Mesenchymal stem cell (in vitro differentiated cells and primary cell): ENCODE results near the gene MBD4.
"Not testable (repeated sequence)": the region's sequence is repeated elsewhere in the genome, so short reads cannot be mapped to it uniquely, and the experiment has no call there.

Source experiments
- DNase-seq: peaks from one replicate; pipeline ENCODE4 v3.0.0-alpha.2; 2013
- H2AFZ ChIP-seq: one replicate; pipeline ENCODE4 v1.6.1; 2013; ENCODE audit warnings: low read depth, mild to moderate bottlenecking, control low read depth, inconsistent platforms, low read length, moderate library complexity
- H2AK5ac ChIP-seq: 2 replicates; pipeline ENCODE4 v1.6.1; 2013; ENCODE audit warnings: low read length, moderate library complexity, mild to moderate bottlenecking, inconsistent platforms; ENCODE audit not compliant: severe bottlenecking
- H2BK120ac ChIP-seq: one replicate; pipeline ENCODE4 v1.6.1; 2013; ENCODE audit warnings: low read depth, mild to moderate bottlenecking, inconsistent platforms, low read length, moderate library complexity
- H2BK12ac ChIP-seq, 2 experiments: one replicate each; pipeline ENCODE4 v1.6.1; 2013; ENCODE audit warnings: inconsistent platforms in 2 of 2, low read length in 2 of 2, mild to moderate bottlenecking in 2 of 2, moderate library complexity in 2 of 2, control low read depth in 1 of 2
- H2BK15ac ChIP-seq: one replicate; pipeline ENCODE4 v1.6.1; 2013; ENCODE audit warnings: mild to moderate bottlenecking, low read depth, inconsistent platforms; ENCODE audit not compliant: poor library complexity, severe bottlenecking
- H2BK5ac ChIP-seq: 2 replicates; pipeline ENCODE4 v1.6.1; 2013; ENCODE audit warnings: low read depth, mild to moderate bottlenecking, low read length, control low read depth, inconsistent platforms; ENCODE audit not compliant: poor library complexity, severe bottlenecking
- H3K14ac ChIP-seq, 2 experiments: one replicate each; pipeline ENCODE4 v1.6.1; 2013; ENCODE audit warnings: inconsistent platforms in 2 of 2, low read length in 2 of 2, control low read depth in 1 of 2, mild to moderate bottlenecking in 1 of 2, moderate library complexity in 1 of 2
- H3K18ac ChIP-seq, 2 experiments: one replicate each; pipeline ENCODE4 v1.6.1; 2013; ENCODE audit warnings: inconsistent platforms in 2 of 2, low read length in 2 of 2, control low read depth in 1 of 2, low read depth in 1 of 2, mild to moderate bottlenecking in 1 of 2
- H3K23ac ChIP-seq, 2 experiments: one replicate each; pipeline ENCODE4 v1.6.1; 2013; ENCODE audit warnings: inconsistent platforms in 2 of 2, low read length in 2 of 2, mild to moderate bottlenecking in 2 of 2, moderate library complexity in 2 of 2, control low read depth in 1 of 2
- H3K27ac ChIP-seq: 2 replicates; pipeline ENCODE4 v1.5.1; 2013; ENCODE audit warnings: mild to moderate bottlenecking, moderate library complexity, low read length, control low read depth, inconsistent platforms; ENCODE audit not compliant: poor library complexity, severe bottlenecking
- H3K27me3 ChIP-seq, 2 experiments: 2 replicates each; pipeline versions ENCODE4 v1.6.1 to v1.7.0; 2013; ENCODE audit warnings: low read length in 2 of 2, mild to moderate bottlenecking in 2 of 2, moderate library complexity in 2 of 2, control low read depth in 1 of 2, inconsistent platforms in 1 of 2; ENCODE audit not compliant: control insufficient read depth in 1 of 2, insufficient read depth in 1 of 2
- H3K36me3 ChIP-seq, 2 experiments: 2 replicates each; pipeline versions ENCODE4 v1.6.1 to v1.7.0; 2013; ENCODE audit warnings: low read length in 2 of 2, control low read depth in 1 of 2, inconsistent platforms in 1 of 2, low read depth in 1 of 2, mild to moderate bottlenecking in 1 of 2; ENCODE audit not compliant: insufficient read depth in 2 of 2, control insufficient read depth in 1 of 2
- H3K4ac ChIP-seq, 2 experiments: one replicate each; pipeline ENCODE4 v1.6.1; 2013; ENCODE audit warnings: inconsistent platforms in 2 of 2, low read length in 2 of 2, mild to moderate bottlenecking in 2 of 2, moderate library complexity in 2 of 2, control low read depth in 1 of 2, low read depth in 1 of 2
- H3K4me1 ChIP-seq: 2 replicates; pipeline ENCODE4 v1.6.1; 2013; ENCODE audit warnings: low read depth, low read length, control low read depth; ENCODE audit not compliant: control insufficient read depth, insufficient read depth
- H3K4me2 ChIP-seq: 2 replicates; pipeline ENCODE4 v1.6.1; 2013; ENCODE audit warnings: low read length, mild to moderate bottlenecking, inconsistent platforms; ENCODE audit not compliant: poor library complexity, severe bottlenecking
- H3K4me3 ChIP-seq, 2 experiments: 2 replicates each; pipeline versions ENCODE4 v1.5.1 to v1.7.0; 2013; ENCODE audit warnings: low read length in 2 of 2, mild to moderate bottlenecking in 2 of 2, control low read depth in 1 of 2, low read depth in 1 of 2; ENCODE audit not compliant: insufficient read depth in 1 of 2
- H3K79me1 ChIP-seq: replicated peaks from 2 replicates; pipeline ENCODE4 v1.6.1; 2013; ENCODE audit warnings: mild to moderate bottlenecking, control low read depth, low read length, inconsistent platforms; ENCODE audit not compliant: poor library complexity, severe bottlenecking
- H3K9ac ChIP-seq: 2 replicates; pipeline ENCODE4 v1.7.0; 2013; ENCODE audit warnings: mild to moderate bottlenecking, low read length, moderate library complexity
- H3K9me3 ChIP-seq: 2 replicates; pipeline ENCODE4 v1.7.0; 2013; ENCODE audit warnings: mild to moderate bottlenecking, low read length; ENCODE audit not compliant: control insufficient read depth
- H4K8ac ChIP-seq: one replicate; pipeline ENCODE4 v1.6.1; 2013; ENCODE audit warnings: inconsistent platforms, mild to moderate bottlenecking, low read length, moderate library complexity
- H4K91ac ChIP-seq: one replicate; pipeline ENCODE4 v1.6.1; 2013; ENCODE audit warnings: mild to moderate bottlenecking, low read length, inconsistent platforms
- WGBS: methylation state at CpG from one replicate; pipeline ENCODE4 v1.1.7; 2013; ENCODE audit warnings: mixed read lengths; 5-methylcytosine and 5-hydroxymethylcytosine counted together

The MBD4 gene

GRCh38 chr3:129482721-129483120, 43.0 kb upstream of the MBD4 start:
- H3K4me2 ChIP-seq, result no peak overlapping the region
- no peak overlapping the region for H4K8ac ChIP-seq
- H3K36me3 ChIP-seq, result peaks cover 44 to 47% of the 10 kb centered on the region in 2 experiments
- H2BK120ac ChIP-seq, result no peak overlapping the region
- H3K23ac ChIP-seq, result no peak overlapping the region
- 79% methylated on average over 1 of the region's 1 CpG for WGBS
- no peak overlapping the region for H4K91ac ChIP-seq
- no peak for DNase-seq
- H3K14ac ChIP-seq, result no peak overlapping the region
- no peak overlapping the region for H3K4me3 ChIP-seq
- no peak overlapping the region for H2AK5ac ChIP-seq
- no peak overlapping the region for H2BK5ac ChIP-seq
- H3K9ac ChIP-seq, result peak overlapping the region; percentile 80
- no peaks in the 10 kb centered on the region for H3K9me3 ChIP-seq
- no peak overlapping the region for H3K4ac ChIP-seq
- no peaks in the 10 kb centered on the region for H3K27me3 ChIP-seq
- no peak overlapping the region for H2BK15ac ChIP-seq
- peaks cover 10% of the 10 kb centered on the region for H3K4me1 ChIP-seq
- no peak overlapping the region for H3K27ac ChIP-seq
- no peak overlapping the region for H3K18ac ChIP-seq
- H2BK12ac ChIP-seq, result no peak overlapping the region
- H3K79me1 ChIP-seq, result peaks cover 2% of the 10 kb centered on the region
- H2AFZ ChIP-seq, result no peak overlapping the region

GRCh38 chr3:129481766-129482332, 42.1 kb upstream of the MBD4 start:
- Histone ChIP-seq H3K36me3 (peaks cover 50 to 56% of the 10 kb centered on the region in 2 experiments), H2BK15ac (no peak overlapping the region), H3K4me1 (peaks cover 8% of the 10 kb centered on the region), H3K79me1 (peaks cover 2% of the 10 kb centered on the region), H3K27me3 (no peaks in the 10 kb centered on the region), H3K14ac (no peak overlapping the region), H3K4me3 (no peak overlapping the region), H3K27ac (no peak overlapping the region), H3K9me3 (no peaks in the 10 kb centered on the region), H2BK120ac (no peak overlapping the region), H4K8ac (no peak overlapping the region), H3K4ac (no peak overlapping the region), H4K91ac (no peak overlapping the region), H3K9ac (peak overlapping the region; percentile 80), H2BK12ac (no peak overlapping the region), H2BK5ac (no peak overlapping the region), H2AFZ (no peak overlapping the region), H2AK5ac (no peak overlapping the region), H3K23ac (no peak overlapping the region), H3K4me2 (no peak overlapping the region), H3K18ac (no peak overlapping the region)
- WGBS, result 90% methylated on average over 12 of the region's 12 CpGs
- no peak for DNase-seq

DNA sequence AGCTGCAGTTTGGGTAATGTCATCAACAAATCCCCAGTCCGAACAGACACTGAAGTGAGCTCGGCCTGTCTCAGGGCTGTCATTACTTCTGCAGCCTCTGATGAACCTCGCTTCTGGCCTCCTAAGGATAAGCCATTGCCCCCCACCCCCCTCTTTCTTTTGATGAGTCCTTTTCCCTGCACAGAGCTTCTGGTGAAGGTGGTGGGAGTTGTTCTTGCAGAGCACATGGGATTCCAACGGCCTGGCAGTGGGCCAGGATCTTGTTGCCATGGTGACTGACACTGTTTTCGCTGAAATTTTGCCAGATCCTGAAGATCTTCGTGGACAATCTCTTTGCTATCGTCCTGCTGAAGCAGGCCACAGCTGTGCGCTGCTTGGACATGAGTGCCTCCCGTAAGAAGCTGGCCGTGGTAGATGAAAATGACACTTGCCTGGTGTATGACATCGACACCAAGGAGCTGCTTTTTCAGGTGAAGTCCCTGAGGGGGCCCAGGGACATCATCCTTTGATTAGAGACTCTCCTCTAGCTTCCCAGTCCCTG, 41.5 kb upstream of the MBD4 start:
- not testable (repeated sequence) for H3K4ac ChIP-seq, H3K4me2 ChIP-seq, H2AK5ac ChIP-seq, H3K4me3 ChIP-seq, H3K9me3 ChIP-seq, H3K4me1 ChIP-seq, H3K79me1 ChIP-seq, H2BK12ac ChIP-seq, H3K23ac ChIP-seq, H2AFZ ChIP-seq, H4K8ac ChIP-seq, H2BK5ac ChIP-seq, H3K18ac ChIP-seq, H2BK120ac ChIP-seq, H4K91ac ChIP-seq, H3K27ac ChIP-seq, H2BK15ac ChIP-seq, H3K27me3 ChIP-seq, H3K14ac ChIP-seq
- DNase-seq, result peak; percentile 44
- peaks cover 54 to 62% of the 10 kb centered on the region in 2 experiments for H3K36me3 ChIP-seq
- peak overlapping the region; percentile 80 for H3K9ac ChIP-seq
- WGBS, result 63% methylated on average over 4 of the region's 11 CpGs

- Histone ChIP-seq H3K4me2 (no peak overlapping the region), H2BK15ac (no peak overlapping the region), H3K36me3 (peaks cover 37 to 65% of the 10 kb centered on the region in 2 experiments), H4K91ac (no peak overlapping the region), H3K9me3 (no peaks in the 10 kb centered on the region), H3K18ac (no peak overlapping the region), H2AK5ac (no peak overlapping the region), H3K9ac (no peak overlapping the region), H3K23ac (no peak overlapping the region), H2BK12ac (no peak overlapping the region), H2BK120ac (no peak overlapping the region), H4K8ac (no peak overlapping the region), H3K4me3 (no peak overlapping the region), H3K4me1 (peaks cover 2% of the 10 kb centered on the region), H3K4ac (no peak overlapping the region), H3K79me1 (peaks cover 3% of the 10 kb centered on the region), H3K27ac (no peak overlapping the region), H3K14ac (no peak overlapping the region), H2BK5ac (no peak overlapping the region), H2AFZ (no peak overlapping the region), H3K27me3 (no peaks in the 10 kb centered on the region)
- no peak for DNase-seq
- WGBS, result 97% methylated on average over 5 of the region's 6 CpGs
Observed at GRCh38 chr3:129476586-129476985, 36.8 kb upstream of the MBD4 start.
